Kidney (tissue), 14 donors: ENCODE data around the gene ADAMTSL2. TPM values are rescaled to one million over a fixed set of nuclear protein-coding genes. Genes with fewer than 3 reads are reported as not detected.
A peak's percentile ranks its signal among the peaks of the same experiment; 100 is the strongest.

Experiments
- DNase-seq, 5 donors: peaks; one replicate each; pipeline ENCODE4 v3.0.0-alpha.2; 2013 to 2020
- FAIRE-seq: peaks from 2 replicates; lab custom pipeline; 2012; peaks lifted over from hg19 to GRCh38; lab: Jason Lieb, UNC
- H3K27ac ChIP-seq, 2 donors: one replicate each; pipeline ENCODE4 v1.7.0; 2013; ENCODE audit warnings: low read depth in 2 of 2, low read length in 2 of 2, inconsistent platforms in 1 of 2
- H3K27me3 ChIP-seq: one replicate; pipeline ENCODE4 v1.7.1; 2013; ENCODE audit warnings: low read length, inconsistent platforms; ENCODE audit not compliant: control insufficient read depth, insufficient read depth
- H3K36me3 ChIP-seq, 3 donors: one replicate each; pipeline versions ENCODE4 v1.7.0 to v1.7.1; 2013; ENCODE audit warnings: low read length in 3 of 3, control low read depth in 1 of 3, inconsistent platforms in 1 of 3; ENCODE audit not compliant: insufficient read depth in 3 of 3, control insufficient read depth in 2 of 3
- H3K4me1 ChIP-seq, 3 donors: one replicate each; pipeline versions ENCODE4 v1.7.0 to v1.7.1; 2013; ENCODE audit warnings: low read length in 3 of 3, inconsistent platforms in 1 of 3, low read depth in 1 of 3; ENCODE audit not compliant: control insufficient read depth in 2 of 3, insufficient read depth in 2 of 3
- H3K4me3 ChIP-seq, 3 donors: one replicate each; pipeline versions ENCODE4 v1.7.0 to v1.8.1; 2013; ENCODE audit warnings: low read length in 3 of 3, control low read depth in 1 of 3, inconsistent platforms in 1 of 3
- H3K9ac ChIP-seq, 3 donors: one replicate each; pipeline versions ENCODE4 v1.7.0 to v1.7.1; 2013; ENCODE audit warnings: low read length in 3 of 3, control low read depth in 1 of 3, inconsistent platforms in 1 of 3
- H3K9me3 ChIP-seq, 3 donors: one replicate each; pipeline versions ENCODE4 v1.7.0 to v1.7.1; 2013; ENCODE audit warnings: low read length in 3 of 3, control low read depth in 1 of 3, inconsistent platforms in 1 of 3; ENCODE audit not compliant: control insufficient read depth in 2 of 3, insufficient read depth in 1 of 3
- CTCF ChIP-seq: IDR thresholded peaks from 3 replicates; pipeline ENCODE4 v1.5.1; 2012; ENCODE audit warnings: mild to moderate bottlenecking, moderate library complexity, borderline replicate concordance; ENCODE audit not compliant: insufficient read depth; ENCODE audit errors: extremely low read depth
- intact Hi-C: fragments of 100-400 bp; cut with DNase I; formaldehyde crosslinking; loops from one replicate; pipeline ENCODE4 v1.11.1; 2022
- polyA plus RNA-seq: library from polyadenylated mRNA; stranded (reverse); fragments of 350-450 nt; fragmentation: Illumina TruSeq; extraction: RNeasy Lipid Tissue Mini Kit (QIAGEN cat#74804); gene quantifications from one replicate; pipeline ENCODE4 v1.2.3, GENCODE V29; 2014; ENCODE audit warnings: low read depth, low replicate concordance; ENCODE audit not compliant: insufficient read depth
- total RNA-seq: library from RNA; stranded (reverse); fragmentation: NEBNext Ultra II Directional; extraction: Animal tissue kit (Norgen Biotek cat#: 25700); gene quantifications from one replicate; pipeline ENCODE4 v1.2.1, GENCODE V29; 2021
- donor health status: control.
- donor health status: control.
- donor health status: control.
- donor health status: control.
- donor health status: control.
- donor health status: DM: yes; HTN: yes; CAD: no.
- donor health status: Normal renal cell carcinoma (clear cell type).

Gene ADAMTSL2
- total and polyA plus RNA-seq, 2 donors from 2014 or later, result 20.0 to 32.1 TPM

- H3K36me3 ChIP-seq, result peaks cover 0 to 4% (median 0%) of the 10 kb centered on the region in 3 donors
- intact Hi-C loops, result no loop called here
- peak overlapping the region in 2 of 3 donors; percentile 34 to 55 for H3K4me3 ChIP-seq
- TF ChIP-seq CTCF, result no peak
- peaks cover 0 to 61% (median 15%) of the 10 kb centered on the region in 3 donors for H3K4me1 ChIP-seq
- no peak overlapping the region for H3K27ac ChIP-seq
- no peaks in the 10 kb centered on the region for H3K9me3 ChIP-seq
- FAIRE-seq (no peak), DNase-seq (no peak)
- H3K9ac ChIP-seq, result peak overlapping the region in 1 of 3 donors; percentile 34
- H3K27me3 ChIP-seq, result no peaks in the 10 kb centered on the region
Observed at GRCh38 chr9:133536080-133536479, 1.6 kb downstream of the ADAMTSL2 start.

GRCh38 chr9:133536536-133536935, 2.0 kb downstream of the ADAMTSL2 start:
- H3K9me3 ChIP-seq, result no peaks in the 10 kb centered on the region
- peaks cover 0 to 7% (median 0%) of the 10 kb centered on the region in 3 donors for H3K36me3 ChIP-seq
- H3K27ac ChIP-seq, result no peak overlapping the region
- FAIRE-seq, result no peak
- no peak overlapping the region for H3K9ac ChIP-seq
- peak overlapping the region in 1 of 3 donors; percentile 55 for H3K4me3 ChIP-seq
- intact Hi-C loops, result no loop called here
- peaks cover 0 to 58% (median 15%) of the 10 kb centered on the region in 3 donors for H3K4me1 ChIP-seq
- TF ChIP-seq CTCF, result no peak
- DNase-seq, result no peak
- no peaks in the 10 kb centered on the region for H3K27me3 ChIP-seq

- H3K4me3 ChIP-seq, result no peak overlapping the region
- TF ChIP-seq CTCF, result no peak
- no peak overlapping the region for H3K27ac ChIP-seq
- no peak overlapping the region for H3K9ac ChIP-seq
- no peak for FAIRE-seq
- no peaks in the 10 kb centered on the region for H3K27me3 ChIP-seq
- intact Hi-C loops, result no loop called here
- DNase-seq, result no peak
- peaks cover 0 to 9% (median 0%) of the 10 kb centered on the region in 3 donors for H3K36me3 ChIP-seq
- peaks cover 0 to 58% (median 15%) of the 10 kb centered on the region in 3 donors for H3K4me1 ChIP-seq
- no peaks in the 10 kb centered on the region for H3K9me3 ChIP-seq
Observed at GRCh38 chr9:133537257-133537656, 2.8 kb downstream of the ADAMTSL2 start.

DNA sequence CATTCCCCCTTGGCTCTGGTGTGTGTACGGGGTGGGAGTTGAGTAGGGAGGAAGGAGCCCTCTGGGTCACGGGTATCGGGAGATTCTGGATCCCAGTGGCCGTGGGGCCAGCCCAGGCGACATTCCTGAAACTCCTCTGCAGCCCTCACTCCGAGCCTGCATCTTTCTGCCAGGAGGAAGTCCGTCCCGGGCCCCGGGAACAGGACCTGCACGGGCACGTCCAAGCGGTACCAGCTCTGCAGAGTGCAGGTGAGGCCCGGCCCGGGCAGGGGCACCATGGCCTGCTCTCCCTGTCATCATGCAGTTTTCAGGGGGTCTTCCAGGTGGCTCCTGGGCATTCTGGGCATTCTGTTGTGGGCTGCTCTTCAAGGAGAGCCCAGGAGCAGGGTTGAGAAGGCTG, 3.7 kb downstream of the ADAMTSL2 start:
- intact Hi-C loops, result no loop called here
- FAIRE-seq, result no peak
- Histone ChIP-seq H3K9me3 (no peaks in the 10 kb centered on the region), H3K36me3 (peaks cover 0 to 9% (median 0%) of the 10 kb centered on the region in 3 donors), H3K4me1 (peaks cover 0 to 53% (median 10%) of the 10 kb centered on the region in 3 donors), H3K27ac (peak overlapping the region in 1 of 2 donors; percentile 3), H3K9ac (no peak overlapping the region), H3K4me3 (no peak overlapping the region), H3K27me3 (no peaks in the 10 kb centered on the region)
- DNase-seq, result no peak
- TF ChIP-seq CTCF, result no peak
